Fibroblast of peridontal ligament (primary cell): Measurements from ENCODE around the gene SLC34A2.

ENCODE experiments used
- DNase-seq: peaks from one replicate; pipeline ENCODE4 v3.0.0-alpha.2; 2010; ENCODE audit errors: extremely low read depth

The SLC34A2 gene

GRCh38 chr4:25723409-25723808 lies 67.8 kb downstream of the SLC34A2 start:
- DNase-seq: peak; percentile 18

- DNase-seq: no peak
Measured at GRCh38 chr4:25725870-25726269, 70.2 kb downstream of the SLC34A2 start.

- DNase-seq: no peak
Measured at GRCh38 chr4:25727711-25728493, 72.3 kb downstream of the SLC34A2 start.
